ENCODE measurements around the gene PRKCH.

DNA sequence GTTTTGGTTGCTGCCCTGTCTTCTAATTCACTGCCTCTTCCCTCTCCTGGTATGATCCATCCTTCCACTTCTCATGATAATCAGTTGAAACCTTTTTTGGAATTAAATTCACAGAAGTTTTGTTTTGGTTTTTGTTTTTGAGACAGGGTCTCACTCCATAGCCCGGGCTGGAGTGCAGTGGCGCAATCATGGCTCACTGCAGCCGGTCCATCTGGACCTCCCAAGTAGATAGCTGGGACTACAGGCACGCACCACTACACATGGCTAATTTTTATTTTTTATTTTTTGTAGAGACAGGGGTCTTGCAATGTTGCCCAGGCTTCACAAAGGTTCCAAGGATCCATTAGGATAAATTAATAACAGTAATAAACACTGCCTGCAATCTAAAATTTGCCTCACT is 164.3 kb downstream of the PRKCH start:
- TF ChIP-seq, protein P1, sequence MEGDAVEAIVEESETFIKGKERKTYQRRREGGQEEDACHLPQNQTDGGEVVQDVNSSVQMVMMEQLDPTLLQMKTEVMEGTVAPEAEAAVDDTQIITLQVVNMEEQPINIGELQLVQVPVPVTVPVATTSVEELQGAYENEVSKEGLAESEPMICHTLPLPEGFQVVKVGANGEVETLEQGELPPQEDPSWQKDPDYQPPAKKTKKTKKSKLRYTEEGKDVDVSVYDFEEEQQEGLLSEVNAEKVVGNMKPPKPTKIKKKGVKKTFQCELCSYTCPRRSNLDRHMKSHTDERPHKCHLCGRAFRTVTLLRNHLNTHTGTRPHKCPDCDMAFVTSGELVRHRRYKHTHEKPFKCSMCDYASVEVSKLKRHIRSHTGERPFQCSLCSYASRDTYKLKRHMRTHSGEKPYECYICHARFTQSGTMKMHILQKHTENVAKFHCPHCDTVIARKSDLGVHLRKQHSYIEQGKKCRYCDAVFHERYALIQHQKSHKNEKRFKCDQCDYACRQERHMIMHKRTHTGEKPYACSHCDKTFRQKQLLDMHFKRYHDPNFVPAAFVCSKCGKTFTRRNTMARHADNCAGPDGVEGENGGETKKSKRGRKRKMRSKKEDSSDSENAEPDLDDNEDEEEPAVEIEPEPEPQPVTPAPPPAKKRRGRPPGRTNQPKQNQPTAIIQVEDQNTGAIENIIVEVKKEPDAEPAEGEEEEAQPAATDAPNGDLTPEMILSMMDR (IDR thresholded peaks at IDR 0.05), result no peak
- no peak for TF ChIP-seq POLR2A (IDR thresholded peaks at IDR 0.05)

All from body of pancreas (tissue), 4 donors.